Measurements from ENCODE around the gene UQCRH.

DNA sequence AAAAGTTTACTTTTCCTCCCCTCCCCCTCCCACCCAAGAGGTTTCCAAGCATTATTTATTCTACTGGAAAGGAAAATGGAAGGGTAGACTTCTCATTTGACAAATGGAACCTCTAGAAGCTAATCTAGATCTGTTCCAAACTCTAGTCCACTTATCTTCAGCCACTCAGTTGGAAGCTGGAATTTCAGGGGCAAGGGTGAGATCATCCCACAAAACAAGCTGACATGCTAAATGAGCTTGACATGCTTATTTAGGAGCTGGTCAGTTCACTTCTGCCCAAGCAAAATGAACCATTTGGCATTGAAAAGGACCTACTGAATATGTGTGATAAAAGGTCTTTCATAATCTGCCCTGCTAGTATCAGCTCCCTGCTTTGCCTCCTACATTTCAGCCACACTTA, 5.1 kb upstream of the UQCRH start:
- TF ChIP-seq, protein P1, sequence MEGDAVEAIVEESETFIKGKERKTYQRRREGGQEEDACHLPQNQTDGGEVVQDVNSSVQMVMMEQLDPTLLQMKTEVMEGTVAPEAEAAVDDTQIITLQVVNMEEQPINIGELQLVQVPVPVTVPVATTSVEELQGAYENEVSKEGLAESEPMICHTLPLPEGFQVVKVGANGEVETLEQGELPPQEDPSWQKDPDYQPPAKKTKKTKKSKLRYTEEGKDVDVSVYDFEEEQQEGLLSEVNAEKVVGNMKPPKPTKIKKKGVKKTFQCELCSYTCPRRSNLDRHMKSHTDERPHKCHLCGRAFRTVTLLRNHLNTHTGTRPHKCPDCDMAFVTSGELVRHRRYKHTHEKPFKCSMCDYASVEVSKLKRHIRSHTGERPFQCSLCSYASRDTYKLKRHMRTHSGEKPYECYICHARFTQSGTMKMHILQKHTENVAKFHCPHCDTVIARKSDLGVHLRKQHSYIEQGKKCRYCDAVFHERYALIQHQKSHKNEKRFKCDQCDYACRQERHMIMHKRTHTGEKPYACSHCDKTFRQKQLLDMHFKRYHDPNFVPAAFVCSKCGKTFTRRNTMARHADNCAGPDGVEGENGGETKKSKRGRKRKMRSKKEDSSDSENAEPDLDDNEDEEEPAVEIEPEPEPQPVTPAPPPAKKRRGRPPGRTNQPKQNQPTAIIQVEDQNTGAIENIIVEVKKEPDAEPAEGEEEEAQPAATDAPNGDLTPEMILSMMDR (IDR thresholded peaks at IDR 0.05 in 8 of 11, conservative IDR thresholded peaks at IDR 0.05 in 3 of 11), result no peak
- no peak for TF ChIP-seq POLR2A (IDR thresholded peaks at IDR 0.05)
